ENCODE measurements around the gene HECW1. TPM values are rescaled to one million over a fixed set of nuclear protein-coding genes. Genes with fewer than 3 reads are reported as not detected.

The HECW1 gene
- total and polyA plus RNA-seq, 4 donors, result 0.05 TPM; not detected in 3

DNA sequence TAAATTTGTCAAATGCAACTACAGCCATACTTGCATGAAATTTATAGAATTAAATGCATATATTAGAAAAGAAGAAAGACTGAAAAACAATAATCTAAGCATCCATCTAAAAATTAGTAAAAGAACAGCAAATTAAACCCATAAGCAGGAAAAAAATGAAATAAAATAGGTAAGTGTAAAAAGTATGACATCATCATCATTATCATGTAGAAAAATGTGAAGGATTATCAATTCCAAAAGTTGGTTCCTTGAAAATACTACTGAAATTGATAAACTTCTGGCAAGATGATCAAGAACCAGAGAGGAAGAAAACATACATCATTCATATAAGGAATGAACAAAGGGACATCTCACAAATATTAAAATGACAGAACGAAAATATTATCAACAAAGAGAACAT is 19.6 kb upstream of the HECW1 start:
- no peak overlapping the region for H3K27ac ChIP-seq (ENCODE audit: low read depth in 1 of 2, low read length in 2 of 2)
- H3K36me3 ChIP-seq (ENCODE audit: control insufficient read depth in 4 of 4, insufficient read depth in 3 of 4, low read depth in 1 of 4, low read length in 3 of 4), result no peaks in the 10 kb centered on the region
- H3K9me3 ChIP-seq (ENCODE audit: control insufficient read depth in 4 of 4, low read length in 3 of 4), result peaks cover 0 to 2% (median 0%) of the 10 kb centered on the region in 4 donors
- no peak overlapping the region for H3K4me3 ChIP-seq (ENCODE audit: low read depth in 1 of 3, low read length in 3 of 3)
- H3K27me3 ChIP-seq (ENCODE audit: control insufficient read depth in 4 of 4, insufficient read depth in 4 of 4, low read length in 3 of 4), result peaks cover 0 to 5% (median 0%) of the 10 kb centered on the region in 4 donors
- TF ChIP-seq FOXA1 (IDR thresholded peaks at IDR 0.05) (no peak), HNF4G (IDR thresholded peaks at IDR 0.05) (no peak), CTCF (IDR thresholded peaks at IDR 0.05; ENCODE audit: low read depth, low read length, missing input control) (no peak)
- no peak overlapping the region for H3K9ac ChIP-seq (ENCODE audit: low read depth in 1 of 2, low read length in 2 of 2)
- no peak for DNase-seq (ENCODE audit: low spot score)
- no peaks in the 10 kb centered on the region for H3K4me1 ChIP-seq (ENCODE audit: control insufficient read depth in 4 of 4, insufficient read depth in 4 of 4, low read length in 3 of 4)
- WGBS, result 75% methylated on average over 1 of the region's 1 CpG

DNA sequence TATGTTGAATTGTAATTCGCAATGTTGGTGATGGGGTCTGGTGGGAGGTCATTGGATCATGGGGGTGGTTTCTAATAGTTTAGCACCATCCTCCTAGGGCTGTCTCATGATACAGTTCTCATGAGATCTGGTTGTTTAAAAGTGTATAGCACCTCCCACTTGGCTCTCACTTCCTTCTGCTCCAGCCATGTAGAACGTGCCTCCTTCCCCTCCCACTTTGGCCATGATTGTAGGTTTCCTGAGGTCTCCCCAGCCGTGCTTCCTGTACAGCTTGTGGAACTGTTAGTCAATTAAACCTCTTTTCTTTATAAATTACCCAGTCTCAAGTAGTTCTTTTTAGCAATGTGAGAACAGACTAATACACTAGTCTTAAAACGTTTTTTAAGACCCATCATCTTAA is 15.6 kb upstream of the HECW1 start:
- peaks cover 0 to 8% (median 0%) of the 10 kb centered on the region in 4 donors for H3K27me3 ChIP-seq (ENCODE audit: control insufficient read depth in 4 of 4, insufficient read depth in 4 of 4, low read length in 3 of 4)
- TF ChIP-seq HNF4A (conservative IDR thresholded peaks at IDR 0.05) (no peak), RXRA (IDR thresholded peaks at IDR 0.05) (no peak), TAF1 (conservative IDR thresholded peaks at IDR 0.05) (no peak), YY1 (IDR thresholded peaks at IDR 0.05) (no peak), HNF4G (IDR thresholded peaks at IDR 0.05) (no peak)
- TF ChIP-seq, protein P1, sequence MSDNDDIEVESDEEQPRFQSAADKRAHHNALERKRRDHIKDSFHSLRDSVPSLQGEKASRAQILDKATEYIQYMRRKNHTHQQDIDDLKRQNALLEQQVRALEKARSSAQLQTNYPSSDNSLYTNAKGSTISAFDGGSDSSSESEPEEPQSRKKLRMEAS (IDR thresholded peaks at IDR 0.05), result no peak
- no peaks in the 10 kb centered on the region for H3K36me3 ChIP-seq (ENCODE audit: control insufficient read depth in 4 of 4, insufficient read depth in 3 of 4, low read depth in 1 of 4, low read length in 3 of 4)
- H3K9ac ChIP-seq (ENCODE audit: low read depth in 1 of 2, low read length in 2 of 2), result no peak overlapping the region
- H3K4me1 ChIP-seq (ENCODE audit: control insufficient read depth in 4 of 4, insufficient read depth in 4 of 4, low read length in 3 of 4), result no peaks in the 10 kb centered on the region
- H3K27ac ChIP-seq (ENCODE audit: low read depth in 1 of 2, low read length in 2 of 2), result no peak overlapping the region
- no peak for DNase-seq (ENCODE audit: low spot score)
- no peaks in the 10 kb centered on the region for H3K9me3 ChIP-seq (ENCODE audit: control insufficient read depth in 4 of 4, low read length in 3 of 4)
- H3K4me3 ChIP-seq (ENCODE audit: low read depth in 1 of 3, low read length in 3 of 3), result no peak overlapping the region
- 56% methylated on average over 4 of the region's 4 CpGs for WGBS

GRCh38 chr7:43099750-43100149 is 12.7 kb upstream of the HECW1 start:
- H3K27ac ChIP-seq (ENCODE audit: low read depth in 1 of 2, low read length in 2 of 2), result no peak overlapping the region
- no peaks in the 10 kb centered on the region for H3K4me1 ChIP-seq (ENCODE audit: control insufficient read depth in 4 of 4, insufficient read depth in 4 of 4, low read length in 3 of 4)
- DNase-seq (ENCODE audit: low spot score), result no peak
- no peak overlapping the region for H3K4me3 ChIP-seq (ENCODE audit: low read depth in 1 of 3, low read length in 3 of 3)
- WGBS, result 63% methylated on average over 6 of the region's 6 CpGs
- H3K9me3 ChIP-seq (ENCODE audit: control insufficient read depth in 4 of 4, low read length in 3 of 4), result no peaks in the 10 kb centered on the region
- no peak for TF ChIP-seq NR2F2 (IDR thresholded peaks at IDR 0.05)
- no peak for TF ChIP-seq REST (IDR thresholded peaks at IDR 0.05)
- TF ChIP-seq, protein P1 (IDR thresholded peaks at IDR 0.05), result no peak
- no peak for TF ChIP-seq GABPA (IDR thresholded peaks at IDR 0.05 in 1 of 2, conservative IDR thresholded peaks at IDR 0.05 in 1 of 2)
- TF ChIP-seq RAD21 (IDR thresholded peaks at IDR 0.05), result no peak
- no peak for TF ChIP-seq EGR1 (IDR thresholded peaks at IDR 0.05; ENCODE audit: low read depth in 2 of 2)
- TF ChIP-seq, protein P2, sequence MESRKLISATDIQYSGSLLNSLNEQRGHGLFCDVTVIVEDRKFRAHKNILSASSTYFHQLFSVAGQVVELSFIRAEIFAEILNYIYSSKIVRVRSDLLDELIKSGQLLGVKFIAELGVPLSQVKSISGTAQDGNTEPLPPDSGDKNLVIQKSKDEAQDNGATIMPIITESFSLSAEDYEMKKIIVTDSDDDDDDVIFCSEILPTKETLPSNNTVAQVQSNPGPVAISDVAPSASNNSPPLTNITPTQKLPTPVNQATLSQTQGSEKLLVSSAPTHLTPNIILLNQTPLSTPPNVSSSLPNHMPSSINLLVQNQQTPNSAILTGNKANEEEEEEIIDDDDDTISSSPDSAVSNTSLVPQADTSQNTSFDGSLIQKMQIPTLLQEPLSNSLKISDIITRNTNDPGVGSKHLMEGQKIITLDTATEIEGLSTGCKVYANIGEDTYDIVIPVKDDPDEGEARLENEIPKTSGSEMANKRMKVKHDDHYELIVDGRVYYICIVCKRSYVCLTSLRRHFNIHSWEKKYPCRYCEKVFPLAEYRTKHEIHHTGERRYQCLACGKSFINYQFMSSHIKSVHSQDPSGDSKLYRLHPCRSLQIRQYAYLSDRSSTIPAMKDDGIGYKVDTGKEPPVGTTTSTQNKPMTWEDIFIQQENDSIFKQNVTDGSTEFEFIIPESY (IDR thresholded peaks at IDR 0.05), result no peak
- TF ChIP-seq RXRA (IDR thresholded peaks at IDR 0.05), result no peak
- peaks cover 0 to 8% (median 0%) of the 10 kb centered on the region in 4 donors for H3K27me3 ChIP-seq (ENCODE audit: control insufficient read depth in 4 of 4, insufficient read depth in 4 of 4, low read length in 3 of 4)
- no peaks in the 10 kb centered on the region for H3K36me3 ChIP-seq (ENCODE audit: control insufficient read depth in 4 of 4, insufficient read depth in 3 of 4, low read depth in 1 of 4, low read length in 3 of 4)
- no peak overlapping the region for H3K9ac ChIP-seq (ENCODE audit: low read depth in 1 of 2, low read length in 2 of 2)
